Duodenal mucosa (tissue), 2 donors: Measurements from ENCODE around the gene WDCP.
"Not testable (repeated sequence)": the region's sequence is repeated elsewhere in the genome, so short reads cannot be mapped to it uniquely, and the experiment has no call there.

ENCODE experiments used
- H3K27ac ChIP-seq: one replicate; pipeline ENCODE4 v1.7.0; 2013; ENCODE audit warnings: low read depth, low read length
- H3K27me3 ChIP-seq, 2 donors: one replicate each; pipeline ENCODE4 v1.7.0; 2013; ENCODE audit warnings: low read length in 2 of 2, control low read depth in 1 of 2; ENCODE audit not compliant: insufficient read depth in 2 of 2, control insufficient read depth in 1 of 2
- H3K36me3 ChIP-seq, 2 donors: one replicate each; pipeline ENCODE4 v1.7.0; 2013; ENCODE audit warnings: low read length in 2 of 2, control low read depth in 1 of 2; ENCODE audit not compliant: insufficient read depth in 2 of 2, control insufficient read depth in 1 of 2
- H3K4me1 ChIP-seq, 2 donors: one replicate each; pipeline ENCODE4 v1.7.0; 2013; ENCODE audit warnings: low read length in 2 of 2, control low read depth in 1 of 2; ENCODE audit not compliant: insufficient read depth in 2 of 2, control insufficient read depth in 1 of 2
- H3K4me3 ChIP-seq, 2 donors: one replicate each; pipeline ENCODE4 v1.7.0; 2013; ENCODE audit warnings: low read length in 2 of 2, low read depth in 1 of 2
- H3K9ac ChIP-seq, 2 donors: one replicate each; pipeline ENCODE4 v1.7.0; 2013; ENCODE audit warnings: low read length in 2 of 2, low read depth in 1 of 2
- H3K9me3 ChIP-seq, 2 donors: one replicate each; pipeline ENCODE4 v1.7.0; 2013; ENCODE audit warnings: low read length in 2 of 2, control low read depth in 1 of 2; ENCODE audit not compliant: control insufficient read depth in 1 of 2

WDCP gene

GRCh38 chr2:24046930-24047702, at the start of gene WDCP:
Gene WDCP, minus strand, starts transcription at chr2:24047391. Its CDS starts 7,897 bp downstream, at chr2:24039494.
- H3K9ac ChIP-seq = peak within 1 kb of the TSS; percentile 65 to 74
- H3K36me3 ChIP-seq = no peaks in the 10 kb centered on the region
- H3K4me1 ChIP-seq = peaks cover 14 to 15% of the 10 kb centered on the region in 2 donors
- H3K4me3 ChIP-seq = peak within 1 kb of the TSS; percentile 79 to 85
- no peaks in the 10 kb centered on the region for H3K9me3 ChIP-seq
- no peak within 1 kb of the TSS for H3K27ac ChIP-seq
- peaks cover 0 to 3% of the 10 kb centered on the region in 2 donors for H3K27me3 ChIP-seq

- not testable (repeated sequence) for H3K4me1 ChIP-seq, H3K9ac ChIP-seq, H3K9me3 ChIP-seq, H3K27ac ChIP-seq, H3K4me3 ChIP-seq, H3K27me3 ChIP-seq, H3K36me3 ChIP-seq
These were observed 48.0 kb upstream of the WDCP start for GRCh38 chr2:24095171-24095677.

- not testable (repeated sequence) for H3K4me1 ChIP-seq, H3K27ac ChIP-seq, H3K9ac ChIP-seq, H3K27me3 ChIP-seq, H3K9me3 ChIP-seq, H3K36me3 ChIP-seq, H3K4me3 ChIP-seq
These were observed 46.1 kb upstream of the WDCP start for GRCh38 chr2:24093270-24093669.

GRCh38 chr2:24088821-24089359, 41.7 kb upstream of the WDCP start:
- no peaks in the 10 kb centered on the region for H3K9me3 ChIP-seq
- no peak overlapping the region for H3K27ac ChIP-seq
- H3K4me1 ChIP-seq = peaks cover 0 to 8% of the 10 kb centered on the region in 2 donors
- no peak overlapping the region for H3K4me3 ChIP-seq
- H3K9ac ChIP-seq = no peak overlapping the region
- no peaks in the 10 kb centered on the region for H3K27me3 ChIP-seq
- peaks cover 0 to 4% of the 10 kb centered on the region in 2 donors for H3K36me3 ChIP-seq

- Histone ChIP-seq H3K4me1 (peaks cover 16 to 19% of the 10 kb centered on the region in 2 donors), H3K4me3 (no peak overlapping the region), H3K36me3 (peaks cover 4 to 13% of the 10 kb centered on the region in 2 donors), H3K27me3 (no peaks in the 10 kb centered on the region), H3K27ac (no peak overlapping the region), H3K9ac (no peak overlapping the region), H3K9me3 (no peaks in the 10 kb centered on the region)
These were observed 39.8 kb upstream of the WDCP start for GRCh38 chr2:24087032-24087431.

GRCh38 chr2:24086241-24086640, 39.0 kb upstream of the WDCP start:
- H3K9ac ChIP-seq = no peak overlapping the region
- H3K9me3 ChIP-seq = no peaks in the 10 kb centered on the region
- no peak overlapping the region for H3K4me3 ChIP-seq
- H3K36me3 ChIP-seq = peaks cover 5 to 18% of the 10 kb centered on the region in 2 donors
- H3K4me1 ChIP-seq = peaks cover 17 to 19% of the 10 kb centered on the region in 2 donors
- no peaks in the 10 kb centered on the region for H3K27me3 ChIP-seq
- H3K27ac ChIP-seq = no peak overlapping the region

GRCh38 chr2:24085200-24085489, 38.0 kb upstream of the WDCP start:
- peaks cover 17 to 19% of the 10 kb centered on the region in 2 donors for H3K4me1 ChIP-seq

GRCh38 chr2:24084386-24085199, 37.4 kb upstream of the WDCP start, which contains the start of gene TP53I3:
Gene TP53I3, minus strand, starts transcription at chr2:24084834. Its CDS starts 508 bp downstream, at chr2:24084326.
- H3K27ac ChIP-seq = peak within 1 kb of the TSS; percentile 90
- H3K27me3 ChIP-seq = no peaks in the 10 kb centered on the region
- peak within 1 kb of the TSS; percentile 77 to 88 for H3K4me3 ChIP-seq
- H3K4me1 ChIP-seq = peaks cover 17 to 19% of the 10 kb centered on the region in 2 donors
- peaks cover 11 to 28% of the 10 kb centered on the region in 2 donors for H3K36me3 ChIP-seq
- peak within 1 kb of the TSS; percentile 89 to 99 for H3K9ac ChIP-seq
- H3K9me3 ChIP-seq = no peaks in the 10 kb centered on the region

More at GRCh38 chr2:24085200-24085489, 38.0 kb upstream of the WDCP start:
- H3K27me3 ChIP-seq = no peaks in the 10 kb centered on the region
- peak overlapping the region; percentile 77 to 88 for H3K4me3 ChIP-seq
- H3K9ac ChIP-seq = peak overlapping the region; percentile 89 to 99
- peaks cover 8 to 26% of the 10 kb centered on the region in 2 donors for H3K36me3 ChIP-seq
- no peaks in the 10 kb centered on the region for H3K9me3 ChIP-seq
- peak overlapping the region; percentile 90 for H3K27ac ChIP-seq

GRCh38 chr2:24083567-24084385, 36.6 kb upstream of the WDCP start:
- Histone ChIP-seq H3K4me3 (peak overlapping the region; percentile 77 to 88), H3K9ac (peak overlapping the region; percentile 36 to 89), H3K36me3 (peaks cover 12 to 32% of the 10 kb centered on the region in 2 donors), H3K4me1 (peaks cover 17 to 19% of the 10 kb centered on the region in 2 donors), H3K27me3 (no peaks in the 10 kb centered on the region), H3K27ac (peak overlapping the region; percentile 90), H3K9me3 (no peaks in the 10 kb centered on the region)
